ENCODE measurements around the gene DPH7.
"Not testable (repeated sequence)": the region's sequence is repeated elsewhere in the genome, so short reads cannot be mapped to it uniquely, and the experiment has no call there.

The DPH7 gene

GRCh38 chr9:137604345-137605086 is 25.8 kb upstream of the DPH7 start:
- no peak for DNase-seq (ENCODE audit: low spot score)
- no peak for TF ChIP-seq CTCF (IDR thresholded peaks at IDR 0.05; ENCODE audit: extremely low read depth, missing control alignments)

GRCh38 chr9:137603879-137604278 is 25.2 kb upstream of the DPH7 start:
- TF ChIP-seq CTCF (IDR thresholded peaks at IDR 0.05; ENCODE audit: extremely low read depth, missing control alignments) = no peak
- no peak for DNase-seq (ENCODE audit: low spot score)

DNA sequence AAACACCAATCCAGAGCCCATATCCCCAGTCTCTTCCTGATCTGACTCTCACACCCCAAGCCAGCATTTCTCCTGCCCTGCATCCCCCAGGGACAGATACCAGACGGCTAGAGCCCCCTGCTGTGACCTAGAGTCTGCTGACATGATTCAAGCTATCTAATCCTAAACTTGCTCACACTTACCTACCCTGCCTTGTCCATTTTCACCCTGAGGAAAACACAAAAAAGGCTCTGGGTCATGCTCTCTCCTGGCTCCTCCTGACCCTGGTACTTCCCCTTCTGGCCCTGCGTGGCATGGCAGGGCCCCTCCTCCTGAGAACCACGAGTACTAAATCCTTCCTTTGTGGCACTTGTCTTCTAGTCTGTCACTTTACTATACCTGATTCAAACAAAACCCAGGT is 23.9 kb upstream of the DPH7 start:
- TF ChIP-seq CTCF (IDR thresholded peaks at IDR 0.05; ENCODE audit: extremely low read depth, missing control alignments) = no peak

DNA sequence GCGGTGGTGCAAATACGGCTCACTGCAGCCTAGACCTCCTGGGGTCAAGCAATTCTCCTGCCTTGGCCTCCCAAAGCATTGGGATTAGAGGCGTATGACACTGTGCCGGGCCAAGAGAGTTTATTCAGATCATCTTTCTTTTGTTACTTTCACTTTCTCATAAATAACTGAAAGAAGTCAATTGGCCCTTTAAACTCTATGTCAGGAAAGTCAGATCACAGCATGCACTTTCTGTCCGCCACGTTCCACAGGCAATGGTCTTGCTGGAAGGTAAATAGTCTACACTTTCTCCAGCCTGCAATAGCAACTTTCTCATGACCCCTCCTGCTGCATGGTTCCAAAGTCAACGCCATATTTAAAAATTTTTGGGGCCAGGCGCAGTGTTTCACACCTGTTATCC is 20.2 kb upstream of the DPH7 start:
- no peak for TF ChIP-seq CTCF (IDR thresholded peaks at IDR 0.05; ENCODE audit: extremely low read depth, missing control alignments)
- no peak for DNase-seq (ENCODE audit: low spot score)

More for the DNA sequence above, 23.9 kb upstream of the DPH7 start:
- DNase-seq (ENCODE audit: low spot score) = no peak

GRCh38 chr9:137596577-137596976 is 17.9 kb upstream of the DPH7 start:
- DNase-seq (ENCODE audit: low spot score) = not testable (repeated sequence)

- TF ChIP-seq CTCF (IDR thresholded peaks at IDR 0.05; ENCODE audit: extremely low read depth, missing control alignments) = no peak
- no peak for DNase-seq (ENCODE audit: low spot score)
These were observed 14.5 kb upstream of the DPH7 start for GRCh38 chr9:137593176-137593575.

DNA sequence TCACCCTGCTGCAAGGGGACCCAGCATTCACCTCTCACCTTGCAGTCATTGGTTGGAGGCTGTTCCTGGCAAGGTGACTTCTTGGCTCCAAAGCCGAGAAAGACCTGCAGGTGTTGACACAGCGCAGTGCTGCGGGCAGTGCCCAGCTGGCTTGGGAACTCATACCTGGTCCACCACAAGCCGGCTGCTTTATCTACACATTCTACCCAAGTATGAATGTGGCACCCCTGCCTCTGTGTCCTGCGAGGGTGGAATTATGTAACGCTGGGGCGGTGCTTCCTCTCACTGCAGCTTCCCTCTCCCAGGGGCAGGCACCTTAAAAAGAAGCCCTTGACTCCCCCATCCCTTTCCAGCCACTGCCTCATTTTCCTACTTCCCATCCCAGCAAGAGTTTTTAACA is 14.0 kb upstream of the DPH7 start:
- no peak for TF ChIP-seq CTCF (IDR thresholded peaks at IDR 0.05; ENCODE audit: extremely low read depth, missing control alignments)
- DNase-seq (ENCODE audit: low spot score) = no peak
